ENCODE results near the gene ARPIN. TPM values are rescaled to one million over a fixed set of nuclear protein-coding genes. Genes with fewer than 3 reads are reported as not detected.

ARPIN gene
- total RNA-seq, 1 experiment from 2014 or later, result 3.5 TPM

GRCh38 chr15:89917442-89918101 is 4.8 kb upstream of the ARPIN start:
- ChIA-PET CTCF (interaction anchor here (0.6 to 1.4 kb wide), 4 partner anchors 19 to 185 kb away, joined by 3 to 4 read pairs (median 3); partner anchors contain the start of gene IDH2), POLR2A (interaction anchor here (0.6 to 0.7 kb wide), 2 partner anchors 91 to 214 kb away, joined by 3 to 6 read pairs; no protein-coding TSS in a partner anchor)
- H3K4me1 Mint-ChIP-seq, result peaks cover 8% of the 10 kb centered on the region
- peaks cover 7% of the 10 kb centered on the region; the same call in 1 of the 2 replicates for H3K27me3 Mint-ChIP-seq (ENCODE audit: low read depth)
- no peak for DNase-seq (ENCODE audit: low spot score)
- no peak overlapping the region for H3K4me3 Mint-ChIP-seq
- no peaks in the 10 kb centered on the region for H3K9me3 Mint-ChIP-seq
- TF ChIP-seq RELA (CRISPR knock-in tag; IDR thresholded peaks at IDR 0.05; ENCODE audit: borderline replicate concordance), result no peak
- TF ChIP-seq ZNF671 (CRISPR knock-in tag; IDR thresholded peaks at IDR 0.05), result no peak
- no peak for TF ChIP-seq ZMAT4 (CRISPR knock-in tag; IDR thresholded peaks at IDR 0.05)
- TF ChIP-seq MAX (CRISPR knock-in tag; IDR thresholded peaks at IDR 0.05), result no peak
- TF ChIP-seq EMX1 (CRISPR knock-in tag; IDR thresholded peaks at IDR 0.05), result no peak
- TF ChIP-seq OVOL2 (CRISPR knock-in tag; IDR thresholded peaks at IDR 0.05; ENCODE audit: borderline replicate concordance), result no peak
- no peak for TF ChIP-seq NR2C2 (CRISPR knock-in tag; IDR thresholded peaks at IDR 0.05)
- TF ChIP-seq HMGA2 (CRISPR knock-in tag; IDR thresholded peaks at IDR 0.05), result no peak
- TF ChIP-seq E2F1 (CRISPR knock-in tag; IDR thresholded peaks at IDR 0.05), result no peak
- no peak for TF ChIP-seq ZBTB43 (CRISPR knock-in tag; IDR thresholded peaks at IDR 0.05)
- no peak for ATAC-seq
- no peak overlapping the region for H3K27ac Mint-ChIP-seq
- H3K36me3 Mint-ChIP-seq, result no peaks in the 10 kb centered on the region

GRCh38 chr15:89916660-89917059 is 3.9 kb upstream of the ARPIN start:
- Mint-ChIP-seq H3K36me3 (no peaks in the 10 kb centered on the region), H3K9me3 (no peaks in the 10 kb centered on the region), H3K4me3 (no peak overlapping the region), H3K4me1 (peaks cover 12% of the 10 kb centered on the region), H3K27ac (no peak overlapping the region), H3K27me3 (ENCODE audit: low read depth) (peaks cover 14% of the 10 kb centered on the region)
- POLR2A ChIA-PET, result no interaction called here
- DNase-seq (ENCODE audit: low spot score), result no peak
- TF ChIP-seq PRRX2 (CRISPR knock-in tag; IDR thresholded peaks at IDR 0.05) (no peak), ARID4B (CRISPR knock-in tag; IDR thresholded peaks at IDR 0.05; ENCODE audit: borderline replicate concordance) (no peak), IRF1 (CRISPR knock-in tag; IDR thresholded peaks at IDR 0.05) (no peak), GTF2I (CRISPR knock-in tag; conservative IDR thresholded peaks at IDR 0.05) (no peak), CREB1 (CRISPR knock-in tag; IDR thresholded peaks at IDR 0.05) (no peak)
- no peak for ATAC-seq
- CTCF ChIA-PET, result no interaction called here
